Stimulated activated CD8-positive, alpha-beta memory T cell treated with anti-CD3 and anti-CD28 coated beads, Interleukin-7, amount 100 ng/mL, for 48 hours (primary cell): ENCODE results near the gene CPM.
"Not testable (repeated sequence)": the region's sequence is repeated elsewhere in the genome, so short reads cannot be mapped to it uniquely, and the experiment has no call there.

ENCODE experiments used
- DNase-seq, 2 donors: peaks; one replicate each; pipeline ENCODE4 v3.0.0-alpha.2; 2020; ENCODE audit warnings: low read depth in 1 of 2; ENCODE audit errors: extremely low read depth in 1 of 2

Gene CPM

GRCh38 chr12:68854554-68854953 is 78.4 kb downstream of the CPM start:
- no peak for DNase-seq

GRCh38 chr12:68854078-68854468 is 78.9 kb downstream of the CPM start:
- no peak for DNase-seq

- DNase-seq = no peak
Observed at GRCh38 chr12:68853396-68854077, 79.4 kb downstream of the CPM start.

GRCh38 chr12:68851592-68852306 is 81.2 kb downstream of the CPM start:
- no peak for DNase-seq

GRCh38 chr12:68850390-68850789 is 82.6 kb downstream of the CPM start:
- no peak for DNase-seq

- DNase-seq = no peak
Observed at GRCh38 chr12:68846811-68847210, 86.2 kb downstream of the CPM start.

- no peak for DNase-seq
Observed at GRCh38 chr12:68844788-68845695, 87.9 kb downstream of the CPM start.

- no peak for DNase-seq
Observed at GRCh38 chr12:68844318-68844745, 88.6 kb downstream of the CPM start.

- no peak for DNase-seq
Observed at GRCh38 chr12:68842784-68843567, 90.0 kb downstream of the CPM start.

GRCh38 chr12:68842123-68842522 is 90.8 kb downstream of the CPM start:
- no peak for DNase-seq

- no peak for DNase-seq
Observed at GRCh38 chr12:68841717-68842116, 91.3 kb downstream of the CPM start.

- DNase-seq = not testable (repeated sequence)
Observed at GRCh38 chr12:68841175-68841574, 91.8 kb downstream of the CPM start.

- no peak for DNase-seq
Observed at GRCh38 chr12:68839183-68840147, 93.5 kb downstream of the CPM start.

- DNase-seq = no peak
Observed at GRCh38 chr12:68838046-68838886, 94.7 kb downstream of the CPM start.

GRCh38 chr12:68837215-68837614 is 95.8 kb downstream of the CPM start:
- DNase-seq = no peak

GRCh38 chr12:68835333-68835908 is 97.5 kb downstream of the CPM start:
- no peak for DNase-seq

GRCh38 chr12:68833508-68833907 is 99.5 kb downstream of the CPM start:
- no peak for DNase-seq

- no peak for DNase-seq
Observed at GRCh38 chr12:68832504-68832867, 100.5 kb downstream of the CPM start.
